Measurements from ENCODE around the gene PIEZO2.

GRCh38 chr18:11071300-11071699, 78.1 kb downstream of the PIEZO2 start:
- no peak for TF ChIP-seq CTCF (IDR thresholded peaks at IDR 0.05; ENCODE audit: low read length)
- no peak for TF ChIP-seq EZH2 (IDR thresholded peaks at IDR 0.05; ENCODE audit: borderline replicate concordance, low read length)

Data from OCI-LY1 (cell line).